ENCODE results near the gene HDAC9.

- TF ChIP-seq CTCF (IDR thresholded peaks at IDR 0.05; ENCODE audit: low read depth, low read length), result no peak
- no peak for TF ChIP-seq EZH2phosphoT487 (IDR thresholded peaks at IDR 0.05; ENCODE audit: low read depth)
Measured at GRCh38 chr7:18520450-18521235, 25.1 kb downstream of the HDAC9 start.

All from OCI-LY3 (cell line).